Stimulated activated CD8-positive, alpha-beta memory T cell treated with anti-CD3 and anti-CD28 coated beads, Interleukin-15, amount 100 ng/mL, for 4 hours (primary cell): ENCODE results near the gene EHMT2.

Source experiments
- DNase-seq, 2 donors: peaks; one replicate each; pipeline ENCODE4 v3.0.0-alpha.2; 2020; ENCODE audit warnings: low read depth in 2 of 2

The EHMT2 gene

GRCh38 chr6:31888276-31889258, 8.9 kb downstream of the EHMT2 start:
- DNase-seq = no peak

GRCh38 chr6:31887173-31888007, 10.1 kb downstream of the EHMT2 start:
- no peak for DNase-seq

DNA sequence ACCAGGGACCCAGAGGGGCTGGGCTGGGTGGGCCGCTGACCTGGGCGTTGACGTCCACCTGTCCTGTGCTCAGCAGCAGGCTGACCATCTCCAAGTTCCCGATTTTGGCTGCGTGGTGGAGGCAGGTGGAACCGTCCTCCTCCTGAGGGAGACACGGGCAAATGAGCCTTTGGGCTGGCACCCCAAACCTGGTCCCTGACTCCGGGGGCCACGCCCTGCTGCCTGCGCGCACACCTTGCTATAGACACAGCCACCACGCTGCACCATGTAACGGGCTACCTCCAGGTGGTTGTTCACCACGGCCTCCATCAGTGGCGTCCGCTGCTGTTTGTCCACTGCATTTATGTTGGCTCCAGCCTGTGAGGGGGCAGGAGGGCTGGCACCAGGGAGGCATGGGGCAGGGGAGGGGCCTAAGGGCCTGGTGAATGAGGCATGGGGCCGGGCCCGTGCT, 10.9 kb downstream of the EHMT2 start:
- DNase-seq = no peak

- DNase-seq = no peak
Observed at GRCh38 chr6:31884528-31885035, 12.9 kb downstream of the EHMT2 start.

DNA sequence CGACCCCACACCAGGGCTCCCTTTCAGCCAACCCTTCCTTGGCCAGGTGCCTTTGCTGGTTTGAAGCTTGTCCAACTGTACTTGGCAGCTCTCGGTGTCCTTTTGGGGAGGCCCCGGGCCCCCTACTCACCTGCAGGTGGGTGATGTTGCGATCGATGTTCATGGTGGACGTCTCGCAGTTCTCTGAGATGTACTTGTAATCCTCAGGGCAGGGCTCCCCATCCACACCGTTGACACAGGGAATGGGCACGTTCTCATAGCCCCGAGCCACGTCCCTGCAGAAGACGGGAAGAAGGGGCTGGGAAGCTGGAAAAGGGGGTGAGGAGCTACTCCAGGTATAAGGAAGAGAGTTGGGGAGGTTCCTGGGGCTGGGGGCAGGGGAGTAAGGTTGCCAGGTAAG, 13.8 kb downstream of the EHMT2 start:
- DNase-seq = no peak

DNA sequence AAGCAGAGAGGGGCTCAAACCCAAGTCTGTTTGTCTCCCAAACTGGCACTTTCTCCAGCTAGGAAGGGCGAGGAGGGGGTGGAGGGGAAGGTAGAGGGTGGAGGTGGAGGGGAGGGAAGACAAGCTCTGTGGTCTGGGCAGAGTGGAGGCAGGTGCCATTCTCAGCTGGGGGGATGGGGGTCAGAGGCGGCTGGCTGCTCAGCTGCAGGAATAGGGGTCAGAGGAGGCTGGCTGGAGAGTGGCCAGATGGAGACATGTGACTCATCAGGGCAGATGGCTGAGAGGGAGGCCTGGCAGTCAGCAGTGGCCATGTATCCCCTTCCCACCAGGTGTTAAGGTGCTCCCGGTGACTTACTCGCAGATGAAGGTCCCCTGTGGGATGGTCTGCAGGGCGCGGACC, 15.2 kb downstream of the EHMT2 start:
- no peak for DNase-seq

GRCh38 chr6:31881136-31881859, 16.2 kb downstream of the EHMT2 start:
- no peak for DNase-seq

DNA sequence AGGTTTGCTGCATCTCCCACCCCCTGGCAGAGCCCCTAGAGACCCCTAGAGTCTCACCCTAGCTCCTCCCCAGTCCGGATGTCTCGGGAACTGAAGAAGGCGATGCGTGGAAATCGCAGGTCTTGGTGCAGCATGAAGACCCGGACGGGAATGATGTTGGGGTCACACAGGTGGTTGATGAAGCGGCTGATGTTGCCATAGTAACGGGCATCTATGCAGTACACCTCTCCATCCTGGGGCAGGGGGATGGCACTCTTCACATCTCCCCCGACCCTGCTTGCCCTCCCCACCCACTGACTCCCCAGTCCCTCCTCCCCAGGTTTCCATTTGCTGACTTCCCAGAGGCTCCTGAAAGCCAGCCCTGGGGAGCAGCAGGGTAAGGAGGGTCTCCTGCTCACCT, 16.9 kb downstream of the EHMT2 start:
- DNase-seq = no peak

DNA sequence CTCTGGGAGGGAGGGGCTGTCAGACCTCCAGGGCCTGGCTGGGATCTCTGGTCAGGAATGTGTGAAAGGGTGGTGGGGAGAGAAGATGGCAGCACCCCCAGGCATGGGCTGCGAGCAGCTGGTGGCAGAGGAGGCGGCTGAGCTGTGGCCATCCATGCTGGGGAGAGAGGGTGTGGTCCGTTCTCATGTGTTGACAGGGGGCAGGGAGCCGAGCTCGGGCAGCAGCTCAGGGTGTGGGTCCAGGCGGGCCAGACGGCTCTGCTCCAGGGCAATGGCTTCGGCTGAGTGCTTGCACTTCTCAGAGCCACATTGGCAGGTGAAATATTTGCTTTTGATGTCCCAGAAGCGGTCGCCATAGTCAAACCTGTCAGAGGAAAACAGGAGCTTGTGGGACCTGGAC, 17.6 kb downstream of the EHMT2 start:
- no peak for DNase-seq

- no peak for DNase-seq
Observed at GRCh38 chr6:31879143-31879542, 18.4 kb downstream of the EHMT2 start.

DNA sequence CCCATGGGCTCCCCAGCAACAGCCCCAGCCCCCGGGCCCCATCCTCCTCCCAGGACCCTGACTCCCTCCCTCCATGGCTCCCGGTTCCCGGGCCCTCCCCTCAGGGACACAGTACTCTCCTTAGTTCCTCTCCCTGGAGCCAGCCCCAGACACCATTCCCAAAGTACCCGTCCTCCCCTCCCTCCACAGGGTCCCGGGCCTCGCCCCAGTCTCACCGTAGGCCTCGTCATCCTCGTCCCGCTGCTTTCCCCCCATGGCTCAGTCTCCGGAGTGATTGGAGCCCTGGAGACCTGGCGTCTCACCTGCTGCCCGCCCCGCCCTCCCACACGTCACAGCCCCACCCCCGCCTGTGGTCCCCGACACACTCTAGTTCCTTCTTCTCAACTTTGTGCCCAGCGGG, 18.8 kb downstream of the EHMT2 start, which contains the start of gene SLC44A4:
SLC44A4 (minus strand) TSS at position 272 of the 400 bp plus-strand sequence; CDS start at position 255, 17 bp downstream.
- no peak for DNase-seq

DNA sequence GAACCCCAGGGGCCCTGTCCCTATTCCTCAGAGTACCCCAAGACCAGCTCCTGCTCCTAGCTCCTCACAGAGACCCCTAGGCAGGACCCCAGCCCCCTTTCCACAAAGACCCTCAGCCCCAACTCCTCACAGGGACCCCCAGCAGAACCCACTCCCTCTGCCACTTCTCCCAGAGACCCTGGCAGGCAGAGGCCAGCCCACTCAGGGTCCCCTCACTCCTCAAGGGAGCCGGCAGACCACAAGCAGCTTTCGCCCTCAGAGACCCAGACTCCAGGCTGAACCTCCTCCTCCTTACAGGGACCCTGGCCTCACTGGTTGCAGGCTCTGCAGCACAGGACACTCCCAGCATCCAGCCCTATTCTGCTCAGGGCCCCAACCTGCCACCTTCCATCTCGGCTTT, 19.3 kb downstream of the EHMT2 start:
- no peak for DNase-seq

DNA sequence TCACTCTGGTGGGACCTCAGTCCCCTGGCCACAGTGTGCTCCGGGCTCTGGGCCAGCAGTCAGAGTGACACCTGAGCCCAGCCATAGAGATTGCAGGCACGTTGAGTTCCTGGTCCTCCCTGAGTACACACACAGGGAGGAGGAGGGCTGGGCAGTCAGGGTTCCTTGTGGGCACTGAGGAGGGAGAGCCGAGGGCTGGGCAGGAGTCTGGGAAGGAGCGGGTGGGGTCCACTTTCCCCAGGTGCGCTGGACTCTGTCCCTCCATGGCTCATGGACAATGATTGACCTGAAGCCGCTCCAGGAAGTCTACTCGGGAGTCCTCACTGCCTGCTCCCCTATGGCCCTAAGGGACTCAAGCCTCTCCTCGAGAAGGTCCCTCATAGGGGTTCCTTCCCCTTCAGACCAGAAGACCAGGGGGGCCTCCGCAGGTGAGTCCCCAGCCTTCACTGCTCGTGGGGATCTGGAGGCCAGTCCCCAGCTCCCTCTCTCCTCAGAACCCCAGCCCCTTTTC, 19.8 kb downstream of the EHMT2 start:
- no peak for DNase-seq

- no peak for DNase-seq
Observed at GRCh38 chr6:31877125-31877650, 20.3 kb downstream of the EHMT2 start.

GRCh38 chr6:31876357-31876756, 21.1 kb downstream of the EHMT2 start:
- no peak for DNase-seq

GRCh38 chr6:31875877-31876276, 21.6 kb downstream of the EHMT2 start:
- DNase-seq = no peak

DNA sequence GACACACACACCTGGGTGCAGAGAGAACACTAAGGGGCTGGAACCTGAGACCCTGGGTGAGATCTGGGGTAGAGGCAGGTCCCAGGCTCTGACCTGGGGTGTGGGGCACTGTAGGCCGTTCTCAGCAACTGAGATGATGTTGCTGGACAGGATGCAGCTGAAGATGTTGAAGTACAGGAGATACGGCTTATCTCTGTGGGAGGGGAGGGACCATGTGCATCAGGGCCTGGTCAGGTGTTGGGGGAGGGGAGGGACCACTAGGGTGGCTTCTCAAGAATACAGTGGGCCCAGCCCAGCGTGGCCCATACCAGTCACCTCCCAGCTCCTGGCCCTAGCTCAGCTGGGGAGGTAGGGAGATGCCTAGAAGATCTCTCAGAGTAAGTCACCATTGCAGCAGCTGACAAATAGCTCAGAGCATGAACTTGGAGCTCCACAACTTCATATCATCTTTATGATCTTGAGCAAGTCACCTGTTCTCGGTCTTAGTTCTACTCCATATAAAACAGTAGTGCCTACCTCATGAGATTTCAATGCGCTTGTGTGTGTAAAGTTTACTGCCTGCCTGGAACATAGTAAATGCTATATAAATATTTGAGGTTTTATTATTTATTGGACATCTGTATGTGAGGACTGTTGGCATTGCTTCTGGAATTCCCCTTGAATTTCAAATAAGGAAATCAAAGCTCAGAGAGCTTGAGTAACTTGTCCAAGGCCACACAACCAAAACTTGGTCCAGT, 22.5 kb downstream of the EHMT2 start:
- DNase-seq = no peak

DNA sequence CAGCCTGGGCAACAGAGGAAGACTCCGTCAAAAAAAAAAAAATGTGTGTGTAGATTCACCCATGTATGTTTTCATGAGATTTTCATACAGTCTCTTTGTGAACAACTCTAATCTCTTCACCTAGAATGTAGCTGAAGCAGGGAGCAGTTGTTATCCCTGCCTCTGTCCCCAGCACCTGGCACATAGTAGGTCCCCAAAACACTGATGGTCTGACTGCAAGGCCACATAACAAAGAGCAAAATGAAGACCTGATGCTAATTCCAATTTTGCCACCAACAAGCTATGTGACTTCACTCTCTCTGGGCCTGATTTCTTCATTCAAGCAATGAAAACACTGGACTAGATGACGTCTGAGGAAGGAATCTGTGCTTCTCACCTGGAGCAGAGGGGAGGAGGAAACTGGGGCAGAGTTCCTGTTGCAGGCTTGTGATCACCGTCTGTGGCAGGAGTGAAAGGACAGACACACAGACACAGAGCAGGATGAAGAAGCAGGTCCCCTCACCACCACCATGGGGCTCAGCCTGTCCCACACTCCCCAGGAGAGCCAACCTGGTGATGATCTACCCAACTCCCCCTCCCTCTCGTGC, 23.3 kb downstream of the EHMT2 start:
- DNase-seq = no peak

GRCh38 chr6:31871046-31871659, 26.3 kb downstream of the EHMT2 start:
- DNase-seq = no peak
